H1 (cell line): ENCODE measurements around the gene NEURL1. TPM values are rescaled to one million over a fixed set of nuclear protein-coding genes. Genes with fewer than 3 reads are reported as not detected.

ENCODE experiments used
- CTCF ChIA-PET: fragments of 300-600 bp; sonication (Branson Sonifier 250); formaldehyde crosslinking; loops from one replicate; lab custom pipeline; 2021; ENCODE audit not compliant: partially characterized antibody; lab: Charles Lee
- POLR2A ChIA-PET: fragments of 300-600 bp; sonication (Branson Sonifier 250); formaldehyde crosslinking; loops from one replicate; lab custom pipeline; 2021; ENCODE audit warnings: inconsistent platforms; ENCODE audit not compliant: partially characterized antibody; lab: Charles Lee
- DNase-seq, 2 experiments: peaks; one replicate each; pipeline versions ENCODE4 v3.0.0 to v3.0.0-alpha.2; 2010 to 2022; ENCODE audit warnings: low spot score in 2 of 2, low read depth in 1 of 2, mixed read lengths in 1 of 2
- FAIRE-seq: peaks from 2 replicates; lab custom pipeline; 2011; peaks lifted over from hg19 to GRCh38; lab: Jason Lieb, UNC
- H2AFZ ChIP-seq: 2 replicates; pipeline ENCODE4 v1.8.1; 2012; ENCODE audit warnings: low read length, inconsistent platforms
- H2AK5ac ChIP-seq: 2 replicates; pipeline ENCODE4 v1.6.1; 2013; ENCODE audit warnings: low read depth, low read length
- H2BK120ac ChIP-seq: replicated peaks from 2 replicates; pipeline ENCODE3; 2013; ENCODE audit warnings: low read depth, low read length, inconsistent platforms
- H2BK12ac ChIP-seq: 2 replicates; pipeline ENCODE4 v1.6.1; 2013; ENCODE audit warnings: low read depth, low read length
- H2BK15ac ChIP-seq: 2 replicates; pipeline ENCODE4 v1.6.1; 2013; ENCODE audit warnings: low read length
- H2BK20ac ChIP-seq: 2 replicates; pipeline ENCODE4 v1.6.1; 2013; ENCODE audit warnings: low read length
- H2BK5ac ChIP-seq: 2 replicates; pipeline ENCODE4 v1.6.1; 2013; ENCODE audit warnings: low read depth, low read length
- H3K14ac ChIP-seq: 2 replicates; pipeline ENCODE4 v1.6.1; 2013; ENCODE audit warnings: inconsistent platforms; ENCODE audit not compliant: insufficient read length
- H3K18ac ChIP-seq: 2 replicates; pipeline ENCODE4 v1.6.1; 2013; ENCODE audit warnings: low read length; ENCODE audit errors: extremely low read depth
- H3K23ac ChIP-seq: 2 replicates; pipeline ENCODE4 v1.6.1; 2013; ENCODE audit warnings: inconsistent platforms; ENCODE audit not compliant: insufficient read length
- H3K23me2 ChIP-seq: 2 replicates; pipeline ENCODE4 v1.6.1; 2013; ENCODE audit warnings: low read depth, low read length
- H3K27ac ChIP-seq: 2 replicates; pipeline ENCODE4 v1.6.1; 2011; ENCODE audit warnings: low read depth, low read length, inconsistent platforms
- H3K27me3 ChIP-seq, 4 experiments: replicated peaks in 1 of 4; 1 replicate in 1 of 4; 2 replicates in 3 of 4; pipeline versions ENCODE4 v1.6.1 to v1.8.1; 2011 to 2013; ENCODE audit warnings: low read length in 3 of 4, mild to moderate bottlenecking in 3 of 4, inconsistent platforms in 2 of 4, mixed read lengths in 2 of 4, moderate library complexity in 1 of 4; ENCODE audit not compliant: control insufficient read depth in 3 of 4, insufficient read depth in 3 of 4; ENCODE audit errors: extremely low read depth in 1 of 4
- H3K36me3 ChIP-seq, 4 experiments: 2 replicates each; pipeline versions ENCODE4 v1.6.1 to v1.8.1; 2011 to 2013; ENCODE audit warnings: mild to moderate bottlenecking in 4 of 4, low read length in 3 of 4, moderate library complexity in 2 of 4, control low read depth in 1 of 4, inconsistent platforms in 1 of 4; ENCODE audit not compliant: insufficient read depth in 4 of 4, control insufficient read depth in 2 of 4
- H3K4ac ChIP-seq: replicated peaks from 2 replicates; pipeline ENCODE3; 2013; ENCODE audit warnings: low read length, low read depth, mixed read lengths, inconsistent platforms; ENCODE audit not compliant: insufficient read length
- H3K4me1 ChIP-seq, 4 experiments: replicated peaks in 1 of 4; 1 replicate in 1 of 4; 2 replicates in 3 of 4; pipeline versions ENCODE4 v1.6.1 to v1.8.1; 2011 to 2013; ENCODE audit warnings: low read length in 3 of 4, inconsistent platforms in 2 of 4, mixed read lengths in 1 of 4; ENCODE audit not compliant: insufficient read depth in 4 of 4, control insufficient read depth in 3 of 4
- H3K4me2 ChIP-seq, 2 experiments: 2 replicates each; pipeline versions ENCODE4 v1.6.1 to v1.8.1; 2011 to 2013; ENCODE audit warnings: low read depth in 2 of 2, low read length in 2 of 2, control low read depth in 1 of 2, inconsistent platforms in 1 of 2, mild to moderate bottlenecking in 1 of 2; ENCODE audit not compliant: insufficient read depth in 1 of 2
- H3K4me3 ChIP-seq, 4 experiments: fragments of 200-600, 300-600 bp in 1 of 4; sonication (generic), shearing (Covaris generic), sonication (Bioruptor Twin) in 1 of 4; 2 replicates each; pipeline versions ENCODE4 v1.5.1 to v1.8.1; 2011 to 2016; ENCODE audit warnings: low read length in 4 of 4, low read depth in 3 of 4, control low read depth in 2 of 4, inconsistent platforms in 2 of 4, mild to moderate bottlenecking in 2 of 4, mixed read lengths in 1 of 4, moderate library complexity in 1 of 4; ENCODE audit not compliant: insufficient read depth in 2 of 4; ENCODE audit errors: extremely low read depth in 1 of 4
- H3K56ac ChIP-seq: replicated peaks from 2 replicates; pipeline ENCODE3; 2013; ENCODE audit warnings: low read depth, mild to moderate bottlenecking, mixed read lengths, low read length, inconsistent platforms; ENCODE audit not compliant: insufficient read length
- H3K79me1 ChIP-seq: 2 replicates; pipeline ENCODE4 v1.6.1; 2013; ENCODE audit warnings: low read depth, low read length, control low read depth
- H3K79me2 ChIP-seq, 2 experiments: 2 replicates each; pipeline versions ENCODE4 v1.6.1 to v1.8.1; 2012 to 2013; ENCODE audit warnings: low read length in 2 of 2, mild to moderate bottlenecking in 2 of 2, inconsistent platforms in 1 of 2; ENCODE audit not compliant: insufficient read depth in 2 of 2, control insufficient read depth in 1 of 2
- H3K9ac ChIP-seq, 4 experiments: replicated peaks in 1 of 4; 1 replicate in 1 of 4; 2 replicates in 3 of 4; pipeline versions ENCODE4 v1.6.1 to v1.8.1; 2011 to 2013; ENCODE audit warnings: low read depth in 3 of 4, low read length in 3 of 4, control low read depth in 2 of 4, mild to moderate bottlenecking in 2 of 4, moderate library complexity in 2 of 4, inconsistent platforms in 1 of 4; ENCODE audit errors: extremely low read depth in 1 of 4
- H3K9me3 ChIP-seq, 2 experiments: 2 replicates each; pipeline versions ENCODE4 v1.6.1 to v1.8.1; 2012 to 2013; ENCODE audit warnings: mild to moderate bottlenecking in 2 of 2, moderate library complexity in 2 of 2, control low read depth in 1 of 2, inconsistent platforms in 1 of 2, low read depth in 1 of 2, low read length in 1 of 2, mixed read lengths in 1 of 2; ENCODE audit not compliant: insufficient read depth in 2 of 2
- H4K20me1 ChIP-seq, 2 experiments: replicated peaks in 1 of 2; 2 replicates each; pipeline versions ENCODE3 to v1.8.1; 2011 to 2013; ENCODE audit warnings: inconsistent platforms in 2 of 2, low read length in 2 of 2, mild to moderate bottlenecking in 1 of 2; ENCODE audit not compliant: insufficient read depth in 2 of 2, control insufficient read depth in 1 of 2
- H4K5ac ChIP-seq: 2 replicates; pipeline ENCODE4 v1.6.1; 2013; ENCODE audit warnings: low read length, low read depth, mixed read lengths, inconsistent platforms; ENCODE audit not compliant: insufficient read length
- H4K8ac ChIP-seq: 2 replicates; pipeline ENCODE4 v1.8.0; 2013; ENCODE audit warnings: mild to moderate bottlenecking, moderate library complexity, low read length, inconsistent platforms; ENCODE audit not compliant: insufficient read depth; ENCODE audit errors: extremely low read depth
- H4K91ac ChIP-seq: replicated peaks from 2 replicates; pipeline ENCODE3; 2013; ENCODE audit warnings: low read length, mixed read lengths, inconsistent platforms; ENCODE audit not compliant: insufficient read length
- ASH2L ChIP-seq: fragments of 200-600, 300-600 bp; sonication (generic); IDR thresholded peaks from one replicate; pipeline ENCODE4 v1.7.1; 2017; ENCODE audit warnings: low read length
- RFX5 ChIP-seq: IDR thresholded peaks from 2 replicates; pipeline ENCODE4 v1.6.1; 2011; ENCODE audit warnings: low read depth, low read length, improper control_type of control experiment, borderline replicate concordance
- WGBS, 2 experiments: shearing (Covaris generic) in 1 of 2; methylation state at CpG; one replicate each; pipeline versions ENCODE4 v1.1.6 to v1.1.7; 2013 to 2015; ENCODE audit warnings: low lambda C conversion rate in 2 of 2, mixed read lengths in 2 of 2, inconsistent platforms in 1 of 2, low coverage in 1 of 2, missing lambda C conversion rate in 1 of 2; ENCODE audit not compliant: insufficient replicate concordance in 2 of 2, insufficient coverage in 1 of 2, insufficient read length in 1 of 2; ENCODE audit errors: extremely low coverage in 1 of 2, missing lambda C conversion rate in 1 of 2; 5-methylcytosine and 5-hydroxymethylcytosine counted together
- polyA plus RNA-seq, 7 experiments: library from polyadenylated mRNA; depleted of rRNA in 3 of 7; stranded (reverse) in 5 of 7; unstranded in 2 of 7; fragments of >200 nt in 5 of 7; fragments of 200-250 nt in 2 of 7; gene quantifications; 1 replicate in 5 of 7; 2 replicates in 1 of 7; 4 replicates in 1 of 7; pipeline versions ENCODE4 v1.2.1 to v1.2.3, GENCODE V29; 2011 to 2013; ENCODE audit warnings: missing spikeins in 2 of 7, mixed read lengths in 2 of 7
- total RNA-seq: library from RNA; stranded (reverse); fragmentation: NEBNext Ultra II Directional; extraction: Animal tissue kit (Norgen Biotek cat#: 25700); gene quantifications from 2 replicates; pipeline ENCODE4 v1.2.1, GENCODE V29; 2021

Gene NEURL1
- total and polyA plus RNA-seq, 2 of the 8 experiments (the other 6 are each of a cell fraction or from before 2014, with no cell fraction given) = 0.54 to 0.58 TPM

DNA sequence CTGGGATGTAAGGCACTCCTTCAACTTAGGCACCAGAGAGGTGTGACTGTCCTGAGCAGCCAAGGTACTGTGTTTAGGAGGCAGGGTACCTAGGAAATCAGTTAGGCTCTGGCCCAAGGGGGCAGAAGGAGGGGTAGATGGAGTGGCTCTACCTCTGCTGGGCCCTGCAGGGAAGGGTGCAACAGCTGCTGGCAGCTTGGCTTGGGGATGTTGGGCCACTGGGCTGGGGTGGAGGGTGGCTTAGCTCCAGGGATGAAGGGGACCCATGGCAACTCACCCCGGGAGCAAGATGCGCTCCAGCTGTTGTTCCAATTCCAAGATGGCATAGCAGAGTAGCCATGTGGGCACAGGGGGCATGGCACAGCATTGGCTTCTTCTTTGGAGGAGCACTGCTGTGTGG is 42.1 kb downstream of the NEURL1 start:
- CTCF ChIA-PET = interaction anchor here (0.9 to 5.0 kb wide), 6 partner anchors 9 to 70 kb away, joined by 3 to 30 read pairs (median 4); no protein-coding TSS in a partner anchor
- no peak overlapping the region for H3K23ac ChIP-seq
- no peak overlapping the region for H3K56ac ChIP-seq
- no peak overlapping the region for H3K27ac ChIP-seq
- no peak overlapping the region for H4K91ac ChIP-seq
- no peak for TF ChIP-seq RFX5
- no peak for TF ChIP-seq ASH2L
- TF ChIP-seq, all 59 proteins: peak for 0
- H2BK20ac ChIP-seq = no peak overlapping the region
- DNase-seq (no peak), FAIRE-seq (no peak)
- POLR2A ChIA-PET = interaction anchor here (1.1 kb wide), 1 partner anchor 29 kb away, joined by 3 read pairs; no protein-coding TSS in a partner anchor
- H3K23me2 ChIP-seq = no peaks in the 10 kb centered on the region
- peak overlapping the region; percentile 20 for H3K14ac ChIP-seq
- no peak overlapping the region for H3K9ac ChIP-seq
- H3K4me3 ChIP-seq = no peak overlapping the region
- H2AK5ac ChIP-seq = no peak overlapping the region
- no peak overlapping the region for H2BK5ac ChIP-seq
- H4K8ac ChIP-seq = no peak overlapping the region
- 100% methylated on average over 2 of the region's 2 CpGs; no CpG with 5 or more reads in 1 of the 2 experiments for WGBS, 2 experiments
- no peak overlapping the region for H2BK12ac ChIP-seq
- H3K79me1 ChIP-seq = no peaks in the 10 kb centered on the region
- 0 out of 4 replicates have a peak, but pooled peaks cover under 1 to 3% of the 10 kb centered on the region in 2 experiments for H3K9me3 ChIP-seq
- no peak overlapping the region for H4K5ac ChIP-seq
- H3K18ac ChIP-seq = no peak overlapping the region
- H3K4ac ChIP-seq = no peak overlapping the region
- H3K36me3 ChIP-seq = no peaks in the 10 kb centered on the region
- H3K79me2 ChIP-seq = no peaks in the 10 kb centered on the region
- H4K20me1 ChIP-seq = no peaks in the 10 kb centered on the region
- H2BK120ac ChIP-seq = no peak overlapping the region
- H2AFZ ChIP-seq = no peak overlapping the region
- no peaks in the 10 kb centered on the region; a peak in 1 of 7 replicates for H3K27me3 ChIP-seq
- H2BK15ac ChIP-seq = no peak overlapping the region
- no peak overlapping the region for H3K4me2 ChIP-seq
- H3K4me1 ChIP-seq = no peaks in the 10 kb centered on the region
